Kasumi-1 (cell line): ENCODE results near the gene ERCC2.

ENCODE experiments used
- DNase-seq, 2 experiments: peaks; one replicate each; lab custom pipeline; 2025; lab: John Stamatoyannopoulos, UW

ERCC2 gene

GRCh38 chr19:45401815-45402214, 31.4 kb upstream of the ERCC2 start:
- no peak for DNase-seq

GRCh38 chr19:45400192-45400591, 29.8 kb upstream of the ERCC2 start:
- DNase-seq, result no peak

GRCh38 chr19:45395821-45396617, 25.6 kb upstream of the ERCC2 start:
- no peak for DNase-seq

- no peak for DNase-seq
Observed at GRCh38 chr19:45391871-45392665, 21.7 kb upstream of the ERCC2 start.

GRCh38 chr19:45391346-45391745, 21.0 kb upstream of the ERCC2 start:
- DNase-seq, result peak; percentile 43 to 44

- no peak for DNase-seq
Observed at GRCh38 chr19:45385392-45386221, 15.2 kb upstream of the ERCC2 start.

- no peak for DNase-seq
Observed at GRCh38 chr19:45382426-45382825, 12.1 kb upstream of the ERCC2 start.

- no peak for DNase-seq
Observed at GRCh38 chr19:45380107-45380506, 9.7 kb upstream of the ERCC2 start.

GRCh38 chr19:45376045-45376724, 5.8 kb upstream of the ERCC2 start:
- DNase-seq, result no peak

- DNase-seq, result no peak
Observed at GRCh38 chr19:45368737-45369340, 1.5 kb downstream of the ERCC2 start.

- no peak for DNase-seq
Observed at GRCh38 chr19:45368127-45368526, 2.2 kb downstream of the ERCC2 start.

- DNase-seq, result no peak
Observed at GRCh38 chr19:45364696-45365095, 5.7 kb downstream of the ERCC2 start.

- no peak for DNase-seq
Observed at GRCh38 chr19:45363861-45364459, 6.4 kb downstream of the ERCC2 start.

GRCh38 chr19:45362291-45362690, 8.1 kb downstream of the ERCC2 start:
- no peak for DNase-seq

GRCh38 chr19:45361608-45362007, 8.8 kb downstream of the ERCC2 start:
- DNase-seq, result no peak

- no peak for DNase-seq
Observed at GRCh38 chr19:45358213-45358792, 12.1 kb downstream of the ERCC2 start.

- DNase-seq, result no peak
Observed at GRCh38 chr19:45357445-45357783, 13.0 kb downstream of the ERCC2 start.

GRCh38 chr19:45356760-45357444, 13.5 kb downstream of the ERCC2 start:
- DNase-seq, result no peak

GRCh38 chr19:45355910-45356309, 14.5 kb downstream of the ERCC2 start:
- DNase-seq, result no peak

- no peak for DNase-seq
Observed at GRCh38 chr19:45355402-45355801, 15.0 kb downstream of the ERCC2 start.
